Measurements from ENCODE around the gene BAIAP2L2. TPM values are rescaled to one million over a fixed set of nuclear protein-coding genes. Genes with fewer than 3 reads are reported as not detected.

The BAIAP2L2 gene
- total RNA-seq, 2 donors from 2014 or later = 0.66 to 4.4 TPM

DNA sequence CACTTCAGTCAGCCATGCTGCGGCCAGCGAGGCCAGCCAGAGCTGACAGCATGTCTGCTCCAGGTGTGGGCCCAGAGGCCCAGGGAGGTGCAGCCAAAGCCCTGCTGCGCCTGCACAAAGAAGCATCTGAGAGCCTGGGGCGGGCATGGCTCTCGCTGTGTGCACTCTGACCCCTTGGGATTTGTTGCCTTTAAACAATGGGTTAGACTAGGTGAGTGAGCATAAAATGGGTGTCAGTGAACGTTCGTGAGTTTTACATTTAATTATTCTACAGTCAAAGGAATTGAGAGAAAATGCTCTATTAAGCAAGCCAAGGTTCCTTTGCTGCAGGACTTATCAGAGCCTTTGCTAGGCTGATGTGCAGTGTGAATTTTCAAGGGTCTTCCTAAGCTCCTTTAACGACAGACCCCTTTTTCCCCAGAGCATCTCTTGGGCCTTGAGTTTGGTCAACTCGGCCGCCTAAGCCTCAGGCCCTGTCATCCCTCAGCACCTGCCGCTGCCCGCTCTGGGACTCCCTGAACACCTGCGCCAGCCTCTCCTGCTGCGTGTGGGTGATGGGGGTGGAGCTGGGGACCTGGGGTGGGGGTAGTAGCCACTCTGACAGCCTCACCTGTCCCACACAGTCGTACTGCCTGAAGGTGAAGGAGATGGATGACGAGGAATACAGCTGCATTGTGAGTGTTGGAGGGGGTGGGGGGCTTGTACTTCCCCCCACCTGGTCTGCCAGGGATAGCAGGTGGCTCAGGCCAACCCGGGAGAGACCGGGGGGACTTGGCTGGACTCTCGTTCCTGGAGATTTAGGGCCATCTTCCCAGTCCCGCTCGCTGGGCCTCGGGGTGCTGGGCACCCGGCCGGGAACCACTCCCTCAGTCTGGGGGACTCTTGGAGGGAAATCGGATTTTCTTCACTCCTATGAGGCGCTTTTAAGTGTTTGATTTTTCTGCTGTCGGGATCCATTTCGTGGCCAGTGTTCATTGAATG is 37.0 kb downstream of the BAIAP2L2 start:
- no peak for TF ChIP-seq POLR2A (IDR thresholded peaks at IDR 0.05)
- TF ChIP-seq, protein P1, sequence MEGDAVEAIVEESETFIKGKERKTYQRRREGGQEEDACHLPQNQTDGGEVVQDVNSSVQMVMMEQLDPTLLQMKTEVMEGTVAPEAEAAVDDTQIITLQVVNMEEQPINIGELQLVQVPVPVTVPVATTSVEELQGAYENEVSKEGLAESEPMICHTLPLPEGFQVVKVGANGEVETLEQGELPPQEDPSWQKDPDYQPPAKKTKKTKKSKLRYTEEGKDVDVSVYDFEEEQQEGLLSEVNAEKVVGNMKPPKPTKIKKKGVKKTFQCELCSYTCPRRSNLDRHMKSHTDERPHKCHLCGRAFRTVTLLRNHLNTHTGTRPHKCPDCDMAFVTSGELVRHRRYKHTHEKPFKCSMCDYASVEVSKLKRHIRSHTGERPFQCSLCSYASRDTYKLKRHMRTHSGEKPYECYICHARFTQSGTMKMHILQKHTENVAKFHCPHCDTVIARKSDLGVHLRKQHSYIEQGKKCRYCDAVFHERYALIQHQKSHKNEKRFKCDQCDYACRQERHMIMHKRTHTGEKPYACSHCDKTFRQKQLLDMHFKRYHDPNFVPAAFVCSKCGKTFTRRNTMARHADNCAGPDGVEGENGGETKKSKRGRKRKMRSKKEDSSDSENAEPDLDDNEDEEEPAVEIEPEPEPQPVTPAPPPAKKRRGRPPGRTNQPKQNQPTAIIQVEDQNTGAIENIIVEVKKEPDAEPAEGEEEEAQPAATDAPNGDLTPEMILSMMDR (IDR thresholded peaks at IDR 0.05) = no peak
- WGBS, 2 donors = 90 to 95% methylated on average over 18 to 28 of the region's 28 CpGs
- no peak for DNase-seq
- H3K4me1 ChIP-seq = no peaks in the 10 kb centered on the region
- no peaks in the 10 kb centered on the region for H3K27me3 ChIP-seq
- no peak for ATAC-seq
- intact Hi-C loops (cut with DNase I) = no loop called here
- H3K27ac ChIP-seq = no peak overlapping the region
- peaks cover 0 to 17% of the 10 kb centered on the region in 2 donors for H3K36me3 ChIP-seq (replicated peaks in 1 of 2; ENCODE audit: insufficient read depth in 1 of 2, low read depth in 2 of 2)
- H3K9me3 ChIP-seq = no peaks in the 10 kb centered on the region
- H3K4me3 ChIP-seq = no peak overlapping the region

DNA sequence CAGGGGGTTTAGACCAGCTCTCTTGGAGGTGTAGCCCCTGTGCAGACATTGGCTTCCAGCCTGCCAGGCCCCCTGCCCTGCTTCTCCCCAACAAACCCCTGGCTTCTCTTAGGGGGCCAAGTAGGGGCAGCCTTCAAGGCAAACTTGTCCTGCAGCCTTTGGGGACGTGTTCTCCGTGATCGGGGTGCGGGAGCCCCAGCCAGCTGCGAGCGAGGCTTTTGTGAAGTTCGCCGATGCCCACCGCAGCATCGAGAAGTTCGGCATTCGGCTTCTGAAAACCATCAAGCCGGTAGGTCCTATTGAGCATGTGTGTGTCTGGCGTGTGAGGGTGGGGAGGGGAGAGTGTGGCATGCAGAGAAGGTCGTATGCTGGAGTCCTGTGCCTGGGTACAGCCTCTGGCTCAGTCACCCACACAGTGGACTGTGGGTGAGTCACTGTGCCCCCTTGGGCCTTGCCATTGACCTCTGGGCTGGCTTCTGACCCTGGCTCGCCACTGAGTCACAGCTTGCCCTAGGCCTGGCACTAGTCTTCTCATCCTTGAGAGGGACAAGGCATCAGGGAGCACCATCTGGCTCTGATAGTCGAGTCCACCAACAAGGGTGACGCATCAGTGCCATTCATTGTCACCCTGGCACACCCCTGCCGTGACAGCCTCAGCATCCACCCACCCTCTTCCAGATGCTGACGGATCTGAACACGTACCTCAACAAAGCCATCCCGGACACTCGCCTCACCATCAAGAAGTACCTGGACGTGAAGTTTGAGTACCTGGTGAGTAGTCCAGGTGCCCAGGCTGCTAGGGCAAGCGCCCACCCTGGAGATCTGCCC is 37.9 kb downstream of the BAIAP2L2 start:
- H3K4me3 ChIP-seq = no peak overlapping the region
- 95 to 97% methylated on average over 18 to 25 of the region's 25 CpGs for WGBS, 2 donors
- H3K9me3 ChIP-seq = no peaks in the 10 kb centered on the region
- peaks cover 0 to 17% of the 10 kb centered on the region in 2 donors for H3K36me3 ChIP-seq (replicated peaks in 1 of 2; ENCODE audit: insufficient read depth in 1 of 2, low read depth in 2 of 2)
- no peak overlapping the region for H3K27ac ChIP-seq
- DNase-seq (no peak), ATAC-seq (no peak)
- no peaks in the 10 kb centered on the region for H3K27me3 ChIP-seq
- H3K4me1 ChIP-seq = no peaks in the 10 kb centered on the region
- intact Hi-C loops (cut with DNase I) = no loop called here
- TF ChIP-seq POLR2A (IDR thresholded peaks at IDR 0.05) = no peak
- TF ChIP-seq, protein P1 (IDR thresholded peaks at IDR 0.05) = no peak

DNA sequence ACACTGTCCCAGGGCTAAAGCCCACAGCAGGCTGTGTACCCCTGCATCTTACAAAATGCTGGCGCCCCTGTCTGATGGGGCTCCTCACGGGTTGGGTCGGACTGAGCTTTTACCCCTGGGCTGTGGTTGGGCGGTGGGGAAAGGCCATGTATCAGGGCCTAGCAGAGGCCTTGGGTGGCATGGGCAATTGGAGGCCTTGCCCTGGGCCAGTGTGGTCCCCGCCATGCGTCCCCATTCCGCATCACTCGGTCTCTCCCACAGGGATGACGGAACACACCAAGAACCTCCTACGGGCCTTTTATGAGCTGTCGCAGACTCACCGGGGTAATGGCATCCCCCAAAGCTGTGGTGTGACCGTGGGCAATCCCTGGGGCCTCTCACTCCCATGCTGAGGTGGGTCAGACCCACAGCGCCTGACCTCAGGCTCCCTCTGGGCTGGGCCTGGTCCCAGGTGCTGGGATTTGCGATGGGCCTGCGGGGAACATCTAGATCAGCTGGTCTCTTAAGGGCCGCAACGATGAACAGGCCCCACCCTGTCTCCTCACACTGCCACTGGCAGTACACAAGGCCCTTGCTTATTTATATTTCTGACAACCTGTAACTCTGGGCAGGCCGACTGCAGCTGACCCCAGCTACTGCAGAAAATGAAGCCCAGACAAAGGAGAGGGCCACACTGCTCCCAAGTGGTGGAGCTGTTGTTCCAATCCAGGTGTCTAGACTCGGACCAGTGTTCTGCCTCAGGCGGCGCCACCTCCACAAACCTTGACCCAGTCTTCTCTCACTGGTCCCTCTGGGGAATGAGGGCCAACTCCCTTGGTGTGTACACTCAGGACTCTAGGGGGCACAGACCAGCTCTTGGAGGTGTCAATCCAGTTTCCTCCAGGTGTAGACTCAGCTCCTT is 38.8 kb downstream of the BAIAP2L2 start:
- intact Hi-C loops (cut with DNase I) = no loop called here
- Histone ChIP-seq H3K36me3 (replicated peaks in 1 of 2; ENCODE audit: insufficient read depth in 1 of 2, low read depth in 2 of 2) (peaks cover 0 to 19% of the 10 kb centered on the region in 2 donors), H3K27ac (no peak overlapping the region), H3K9me3 (no peaks in the 10 kb centered on the region), H3K4me1 (no peaks in the 10 kb centered on the region), H3K4me3 (no peak overlapping the region), H3K27me3 (no peaks in the 10 kb centered on the region)
- ATAC-seq = no peak
- no peak for DNase-seq
- 90 to 91% methylated on average over 10 to 22 of the region's 22 CpGs for WGBS, 2 donors
- TF ChIP-seq, protein P1 (IDR thresholded peaks at IDR 0.05) = no peak
- no peak for TF ChIP-seq POLR2A (IDR thresholded peaks at IDR 0.05)

DNA sequence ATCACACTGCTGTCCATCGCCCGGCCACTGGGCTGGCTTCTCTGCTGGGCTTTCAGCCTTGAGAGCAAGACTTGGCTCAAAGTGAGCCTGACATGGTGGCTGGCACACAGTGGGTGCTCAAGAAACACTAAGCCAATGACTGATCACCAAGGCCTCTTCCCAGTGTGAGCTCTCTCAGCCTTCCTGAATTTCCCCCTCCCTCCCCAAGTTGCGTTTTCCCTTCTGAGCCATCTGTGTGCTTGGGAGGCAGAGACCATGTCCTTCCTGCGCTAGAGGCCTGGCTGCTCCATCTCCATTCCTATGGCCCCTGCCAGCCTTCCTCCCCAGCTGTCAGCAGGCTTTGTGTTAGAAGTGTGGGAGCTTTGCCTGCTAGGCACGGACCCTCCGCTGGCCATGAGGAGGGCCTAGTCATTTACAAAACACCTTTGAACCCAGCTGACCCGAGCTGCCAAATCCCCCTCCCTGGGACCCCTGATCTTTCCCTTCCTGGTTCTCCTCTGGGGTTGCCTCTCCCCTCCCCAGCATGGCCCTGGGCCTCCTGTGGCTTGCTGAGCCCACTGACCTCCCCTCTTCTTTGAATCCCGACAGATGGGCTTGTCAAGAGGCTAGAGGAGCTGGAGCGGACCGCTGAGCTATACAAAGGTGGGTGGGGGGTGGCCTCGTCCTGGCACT is 40.1 kb downstream of the BAIAP2L2 start:
- ATAC-seq (no peak), DNase-seq (no peak)
- Histone ChIP-seq H3K4me3 (no peak overlapping the region), H3K4me1 (no peaks in the 10 kb centered on the region), H3K27ac (no peak overlapping the region), H3K36me3 (replicated peaks in 1 of 2; ENCODE audit: insufficient read depth in 1 of 2, low read depth in 2 of 2) (peaks cover 0 to 31% of the 10 kb centered on the region in 2 donors), H3K9me3 (no peaks in the 10 kb centered on the region), H3K27me3 (no peaks in the 10 kb centered on the region)
- intact Hi-C loops (cut with DNase I) = no loop called here
- 85 to 91% methylated on average over 7 to 11 of the region's 11 CpGs for WGBS, 2 donors
- TF ChIP-seq, protein P1 (IDR thresholded peaks at IDR 0.05) = no peak
- no peak for TF ChIP-seq POLR2A (IDR thresholded peaks at IDR 0.05)

Measured in body of pancreas (tissue), 4 donors.